Astrocyte of the cerebellum (primary cell): ENCODE data around the gene FOXK2.

Source experiments
- DNase-seq: peaks from one replicate; pipeline ENCODE4 v3.0.0-alpha.2; 2011; ENCODE audit warnings: low read depth
- H3K4me3 ChIP-seq: 2 replicates; pipeline ENCODE4 v1.5.1; 2011; ENCODE audit warnings: mild to moderate bottlenecking, low read depth, low read length, moderate library complexity
- in situ Hi-C: cut with HindIII; loops from 2 replicates; pipeline ENCODE4 v1.10.0; 2017; ENCODE audit warnings: low sequenced_read_pairs
- TF ChIP-seq, protein P1 (sequence below): IDR thresholded peaks from 2 replicates; pipeline ENCODE4 v1.5.1; 2012; ENCODE audit warnings: low read length, low read depth, moderate library complexity, mild to moderate bottlenecking; ENCODE audit errors: missing control alignments

FOXK2 gene

DNA sequence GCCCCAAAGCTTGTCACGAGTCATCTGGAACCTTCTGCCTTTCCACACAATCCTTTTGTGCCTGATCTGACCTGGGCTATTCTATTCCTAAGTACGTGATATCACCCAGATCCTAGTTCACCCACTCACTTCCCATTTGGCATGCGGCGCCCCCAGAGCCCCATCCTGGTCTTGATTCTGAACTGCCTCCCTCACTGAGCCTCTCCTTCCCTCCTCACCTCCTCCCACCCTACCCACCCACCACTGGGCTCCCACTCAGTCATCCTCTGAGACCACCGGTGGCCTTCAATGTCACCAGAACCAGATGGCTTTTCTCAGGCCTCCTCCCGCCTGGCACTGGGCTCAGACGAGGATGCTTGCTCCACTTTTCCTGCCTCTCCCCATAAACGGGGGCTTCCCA is 110.2 kb downstream of the FOXK2 start:
- H3K4me3 ChIP-seq, result no peak overlapping the region
- TF ChIP-seq, protein P1, sequence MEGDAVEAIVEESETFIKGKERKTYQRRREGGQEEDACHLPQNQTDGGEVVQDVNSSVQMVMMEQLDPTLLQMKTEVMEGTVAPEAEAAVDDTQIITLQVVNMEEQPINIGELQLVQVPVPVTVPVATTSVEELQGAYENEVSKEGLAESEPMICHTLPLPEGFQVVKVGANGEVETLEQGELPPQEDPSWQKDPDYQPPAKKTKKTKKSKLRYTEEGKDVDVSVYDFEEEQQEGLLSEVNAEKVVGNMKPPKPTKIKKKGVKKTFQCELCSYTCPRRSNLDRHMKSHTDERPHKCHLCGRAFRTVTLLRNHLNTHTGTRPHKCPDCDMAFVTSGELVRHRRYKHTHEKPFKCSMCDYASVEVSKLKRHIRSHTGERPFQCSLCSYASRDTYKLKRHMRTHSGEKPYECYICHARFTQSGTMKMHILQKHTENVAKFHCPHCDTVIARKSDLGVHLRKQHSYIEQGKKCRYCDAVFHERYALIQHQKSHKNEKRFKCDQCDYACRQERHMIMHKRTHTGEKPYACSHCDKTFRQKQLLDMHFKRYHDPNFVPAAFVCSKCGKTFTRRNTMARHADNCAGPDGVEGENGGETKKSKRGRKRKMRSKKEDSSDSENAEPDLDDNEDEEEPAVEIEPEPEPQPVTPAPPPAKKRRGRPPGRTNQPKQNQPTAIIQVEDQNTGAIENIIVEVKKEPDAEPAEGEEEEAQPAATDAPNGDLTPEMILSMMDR, result no peak
- no peak for DNase-seq
- in situ Hi-C loops, result no loop called here

DNA sequence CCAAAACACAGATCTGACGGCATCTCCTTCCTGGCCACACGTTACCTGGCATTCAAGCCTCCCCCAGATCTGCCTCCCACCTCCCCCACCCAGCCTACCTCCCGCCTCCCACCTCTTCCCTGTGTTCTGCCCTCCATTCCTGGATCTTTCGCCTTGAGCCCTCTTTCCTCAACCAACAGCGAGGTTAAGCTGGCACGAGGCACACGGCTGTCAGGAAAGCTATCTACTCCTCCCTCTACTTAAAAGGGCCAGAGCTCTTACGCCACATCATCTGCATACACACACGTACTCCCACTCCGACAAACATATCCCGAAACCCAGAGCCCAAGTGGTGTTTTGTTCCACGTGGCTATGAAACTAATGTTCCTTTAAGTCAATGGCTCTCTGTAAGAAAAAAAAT is 110.7 kb downstream of the FOXK2 start:
- TF ChIP-seq, protein P1, result no peak
- H3K4me3 ChIP-seq, result no peak overlapping the region
- DNase-seq, result no peak
- in situ Hi-C loops, result no loop called here

DNA sequence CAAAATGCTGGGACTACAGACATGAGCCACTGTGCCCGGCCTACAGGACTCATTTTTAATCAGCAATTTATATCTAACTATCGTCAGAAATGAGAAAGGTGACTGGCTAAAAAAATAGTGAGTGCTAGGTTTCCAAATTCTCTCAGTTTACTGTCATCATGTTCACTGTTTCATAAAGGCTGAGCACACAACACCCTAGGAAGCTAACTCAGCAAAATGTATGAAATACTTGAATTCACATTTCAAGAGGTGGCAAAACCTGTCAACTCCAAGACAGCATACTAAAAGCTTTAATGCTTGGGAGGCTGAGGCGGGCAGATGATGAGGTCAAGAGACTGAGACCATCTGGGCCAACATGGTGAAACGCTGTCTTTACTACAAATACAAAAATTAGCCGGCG is 112.0 kb downstream of the FOXK2 start:
- DNase-seq, result no peak
- TF ChIP-seq, protein P1, result no peak
- no peak overlapping the region for H3K4me3 ChIP-seq
- in situ Hi-C loops, result no loop called here

DNA sequence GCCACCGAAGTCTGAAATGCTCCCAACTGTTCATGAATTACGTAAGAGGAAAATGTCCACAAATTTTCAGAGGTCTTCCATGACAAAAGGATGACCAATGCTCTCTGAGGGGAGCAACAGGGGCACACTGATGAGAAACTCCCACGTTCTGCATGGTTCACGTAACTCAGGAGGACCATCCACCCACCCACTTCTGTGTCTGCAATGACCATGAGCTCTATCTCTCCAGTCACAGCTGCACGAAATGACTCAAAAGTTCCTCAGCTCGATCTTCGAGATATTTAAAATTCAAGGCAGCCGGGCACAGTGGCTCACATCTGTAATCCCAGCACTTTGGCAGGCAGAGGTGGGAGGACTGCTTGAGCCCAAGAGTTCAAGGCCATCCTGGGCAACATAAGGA is 112.9 kb downstream of the FOXK2 start:
- in situ Hi-C loops, result no loop called here
- H3K4me3 ChIP-seq, result no peak overlapping the region
- no peak for DNase-seq
- TF ChIP-seq, protein P1, result no peak

DNA sequence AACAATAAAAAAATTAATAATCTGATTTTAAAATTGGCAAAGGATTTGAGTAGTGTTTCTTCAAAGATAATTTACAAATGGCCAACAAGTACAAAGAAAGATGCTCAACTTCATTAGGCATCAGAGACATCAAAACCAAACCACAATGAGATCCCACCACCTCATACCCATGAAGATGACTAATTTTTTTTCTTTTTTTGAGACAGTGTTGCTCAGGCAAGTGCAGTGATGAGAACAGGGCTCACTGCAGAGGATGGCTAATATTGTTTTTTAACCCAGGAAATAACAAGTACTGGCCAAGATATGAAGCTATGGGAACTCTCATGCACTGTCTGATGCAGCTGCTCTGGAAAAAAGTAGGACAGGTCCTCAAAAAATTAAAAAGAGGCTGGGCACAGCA is 113.8 kb downstream of the FOXK2 start:
- TF ChIP-seq, protein P1, result no peak

DNA sequence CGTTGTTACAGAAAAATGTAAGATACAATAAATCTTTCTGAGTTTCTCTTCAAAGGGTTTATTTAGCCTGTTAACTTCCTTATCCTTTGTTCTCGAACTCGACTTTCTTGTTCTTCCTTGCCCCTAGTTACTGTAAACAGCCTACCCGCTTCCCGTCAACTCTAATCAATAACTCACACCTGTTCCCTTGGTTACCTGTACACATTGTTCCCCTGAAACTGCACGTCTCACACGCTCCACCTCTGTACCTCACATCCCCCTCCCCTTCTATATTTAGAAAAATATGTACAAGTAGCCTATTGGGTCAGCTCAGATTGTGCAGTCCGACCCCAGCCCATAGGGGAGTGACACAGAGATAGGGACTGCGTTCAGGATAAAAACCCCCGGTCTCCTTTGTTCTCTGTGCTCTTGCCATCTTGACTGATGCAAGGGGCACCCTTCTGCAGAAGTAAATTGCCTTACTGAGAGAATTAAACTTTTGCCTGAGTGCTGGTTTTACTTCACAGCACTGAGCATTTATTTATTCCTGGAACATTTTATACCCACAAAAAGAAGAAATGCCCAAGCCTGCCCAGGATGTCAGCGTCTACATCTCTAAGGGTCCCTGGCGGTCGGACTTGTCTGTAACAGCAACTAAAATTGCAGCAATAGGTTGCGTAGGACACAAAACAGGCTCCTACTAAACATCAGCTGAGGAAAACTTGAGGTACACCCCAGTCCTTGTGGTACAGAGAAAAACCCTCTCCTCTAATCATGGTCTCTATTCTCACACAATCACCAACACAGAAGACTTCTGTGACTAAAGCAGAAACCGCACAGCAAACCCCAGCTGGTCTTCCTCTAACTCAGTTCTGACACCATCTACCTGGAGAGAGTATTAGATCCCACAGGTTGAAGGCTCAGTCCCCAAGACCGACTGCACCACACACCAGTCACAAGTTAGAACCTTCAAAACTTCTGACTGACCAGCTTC is 117.4 kb downstream of the FOXK2 start:
- DNase-seq, result no peak
- TF ChIP-seq, protein P1, result no peak
- no peak overlapping the region for H3K4me3 ChIP-seq
- in situ Hi-C loops, result no loop called here

More for the DNA sequence above, 113.8 kb downstream of the FOXK2 start:
- DNase-seq, result no peak
- H3K4me3 ChIP-seq, result no peak overlapping the region
- in situ Hi-C loops, result no loop called here
